Activated T-helper 17 cell treated with anti-CD3 and anti-CD28 coated beads, Interleukin-2, amount 50 U/mL, for 72 hours (primary cell): Measurements from ENCODE around the gene DNTT. TPM values are rescaled to one million over a fixed set of nuclear protein-coding genes. Genes with fewer than 3 reads are reported as not detected.

Source experiments
- ATAC-seq: fragments of 150-1000 bp; cut with Tn5 transposase; replicated peaks from 2 replicates; pipeline ENCODE4 v1.10.0; 2021; ENCODE audit warnings: mild to moderate bottlenecking, moderate library complexity
- H3K27ac Mint-ChIP-seq: one replicate; pipeline ENCODE4 v1.8.0; 2022; ENCODE audit warnings: mixed read lengths
- H3K27me3 Mint-ChIP-seq: one replicate; pipeline ENCODE4 v1.8.0; 2022; ENCODE audit warnings: mixed read lengths
- H3K36me3 Mint-ChIP-seq: one replicate; pipeline ENCODE4 v1.8.0; 2022; ENCODE audit warnings: low read depth, mild to moderate bottlenecking, mixed read lengths
- H3K4me1 Mint-ChIP-seq: one replicate; pipeline ENCODE4 v1.8.0; 2022; ENCODE audit warnings: mixed read lengths
- H3K4me3 Mint-ChIP-seq: one replicate; pipeline ENCODE4 v1.8.0; 2022; ENCODE audit warnings: mild to moderate bottlenecking, mixed read lengths
- H3K9me3 Mint-ChIP-seq: one replicate; pipeline ENCODE4 v1.8.0; 2022; ENCODE audit warnings: mixed read lengths
- total RNA-seq, 2 donors: library from RNA; stranded (reverse); gene quantifications; one replicate each; pipeline ENCODE4 v1.2.3, GENCODE V29; 2022

Gene DNTT
- total RNA-seq, 2 donors from 2014 or later, result not detected

GRCh38 chr10:96337106-96337505 lies 32.9 kb downstream of the DNTT start:
- H3K4me1 Mint-ChIP-seq, result peaks cover 10% of the 10 kb centered on the region
- no peak for ATAC-seq
- no peaks in the 10 kb centered on the region for H3K36me3 Mint-ChIP-seq
- peaks cover 17% of the 10 kb centered on the region for H3K27me3 Mint-ChIP-seq
- H3K27ac Mint-ChIP-seq, result no peak overlapping the region
- H3K4me3 Mint-ChIP-seq, result no peak overlapping the region
- no peaks in the 10 kb centered on the region for H3K9me3 Mint-ChIP-seq

GRCh38 chr10:96338279-96338925 lies 34.2 kb downstream of the DNTT start:
- Mint-ChIP-seq H3K27me3 (peaks cover 17% of the 10 kb centered on the region), H3K4me1 (peaks cover 9% of the 10 kb centered on the region), H3K9me3 (no peaks in the 10 kb centered on the region), H3K36me3 (no peaks in the 10 kb centered on the region), H3K27ac (no peak overlapping the region), H3K4me3 (no peak overlapping the region)
- no peak for ATAC-seq

- no peaks in the 10 kb centered on the region for H3K36me3 Mint-ChIP-seq
- no peak overlapping the region for H3K27ac Mint-ChIP-seq
- peaks cover 12% of the 10 kb centered on the region for H3K27me3 Mint-ChIP-seq
- no peaks in the 10 kb centered on the region for H3K9me3 Mint-ChIP-seq
- H3K4me3 Mint-ChIP-seq, result no peak overlapping the region
- H3K4me1 Mint-ChIP-seq, result peaks cover 4% of the 10 kb centered on the region
- no peak for ATAC-seq
These were observed 35.1 kb downstream of the DNTT start for GRCh38 chr10:96339383-96339782.

GRCh38 chr10:96339956-96340904 lies 36.0 kb downstream of the DNTT start:
- no peaks in the 10 kb centered on the region for H3K9me3 Mint-ChIP-seq
- H3K27ac Mint-ChIP-seq, result no peak overlapping the region
- peak; percentile 65 for ATAC-seq
- H3K4me3 Mint-ChIP-seq, result no peak overlapping the region
- peaks cover 10% of the 10 kb centered on the region for H3K27me3 Mint-ChIP-seq
- no peaks in the 10 kb centered on the region for H3K36me3 Mint-ChIP-seq
- peaks cover 4% of the 10 kb centered on the region for H3K4me1 Mint-ChIP-seq

- Mint-ChIP-seq H3K27me3 (peaks cover 17% of the 10 kb centered on the region), H3K27ac (no peak overlapping the region), H3K36me3 (no peaks in the 10 kb centered on the region), H3K4me3 (no peak overlapping the region), H3K4me1 (peaks cover 4% of the 10 kb centered on the region), H3K9me3 (peaks cover 7% of the 10 kb centered on the region)
- ATAC-seq, result peak; percentile 91
These were observed 37.3 kb downstream of the DNTT start for GRCh38 chr10:96341219-96342182.

GRCh38 chr10:96342402-96342801 lies 38.2 kb downstream of the DNTT start:
- Mint-ChIP-seq H3K27me3 (peaks cover 17% of the 10 kb centered on the region), H3K4me3 (no peak overlapping the region), H3K4me1 (peaks cover 4% of the 10 kb centered on the region), H3K9me3 (peaks cover 7% of the 10 kb centered on the region), H3K36me3 (no peaks in the 10 kb centered on the region), H3K27ac (no peak overlapping the region)
- ATAC-seq, result no peak

GRCh38 chr10:96344178-96344577 lies 39.9 kb downstream of the DNTT start:
- H3K27ac Mint-ChIP-seq, result no peak overlapping the region
- H3K27me3 Mint-ChIP-seq, result peaks cover 17% of the 10 kb centered on the region
- no peaks in the 10 kb centered on the region for H3K36me3 Mint-ChIP-seq
- peaks cover 7% of the 10 kb centered on the region for H3K9me3 Mint-ChIP-seq
- ATAC-seq, result no peak
- no peak overlapping the region for H3K4me3 Mint-ChIP-seq
- peaks cover 4% of the 10 kb centered on the region for H3K4me1 Mint-ChIP-seq

GRCh38 chr10:96345222-96345621 lies 41.0 kb downstream of the DNTT start:
- H3K27ac Mint-ChIP-seq, result no peak overlapping the region
- H3K4me1 Mint-ChIP-seq, result peaks cover 4% of the 10 kb centered on the region
- H3K9me3 Mint-ChIP-seq, result peaks cover 7% of the 10 kb centered on the region
- no peak for ATAC-seq
- H3K36me3 Mint-ChIP-seq, result no peaks in the 10 kb centered on the region
- H3K4me3 Mint-ChIP-seq, result no peak overlapping the region
- H3K27me3 Mint-ChIP-seq, result peaks cover 24% of the 10 kb centered on the region

GRCh38 chr10:96346295-96346694 lies 42.1 kb downstream of the DNTT start:
- peaks cover 24% of the 10 kb centered on the region for H3K27me3 Mint-ChIP-seq
- H3K4me3 Mint-ChIP-seq, result no peak overlapping the region
- peaks cover 3% of the 10 kb centered on the region for H3K4me1 Mint-ChIP-seq
- ATAC-seq, result no peak
- no peak overlapping the region for H3K27ac Mint-ChIP-seq
- peaks cover 7% of the 10 kb centered on the region for H3K9me3 Mint-ChIP-seq
- no peaks in the 10 kb centered on the region for H3K36me3 Mint-ChIP-seq

GRCh38 chr10:96352027-96352426 lies 47.8 kb downstream of the DNTT start:
- ATAC-seq, result no peak
- H3K27me3 Mint-ChIP-seq, result peaks cover 22% of the 10 kb centered on the region
- H3K4me1 Mint-ChIP-seq, result no peaks in the 10 kb centered on the region
- no peaks in the 10 kb centered on the region for H3K36me3 Mint-ChIP-seq
- H3K4me3 Mint-ChIP-seq, result no peak overlapping the region
- no peak overlapping the region for H3K27ac Mint-ChIP-seq
- no peaks in the 10 kb centered on the region for H3K9me3 Mint-ChIP-seq

- no peak overlapping the region for H3K4me3 Mint-ChIP-seq
- H3K27ac Mint-ChIP-seq, result no peak overlapping the region
- H3K4me1 Mint-ChIP-seq, result no peaks in the 10 kb centered on the region
- no peaks in the 10 kb centered on the region for H3K9me3 Mint-ChIP-seq
- no peak for ATAC-seq
- H3K27me3 Mint-ChIP-seq, result peaks cover 25% of the 10 kb centered on the region
- H3K36me3 Mint-ChIP-seq, result no peaks in the 10 kb centered on the region
These were observed 48.3 kb downstream of the DNTT start for GRCh38 chr10:96352582-96352981.

GRCh38 chr10:96357038-96357620 lies 52.9 kb downstream of the DNTT start:
- ATAC-seq, result no peak
- H3K4me3 Mint-ChIP-seq, result no peak overlapping the region
- no peaks in the 10 kb centered on the region for H3K9me3 Mint-ChIP-seq
- H3K4me1 Mint-ChIP-seq, result no peaks in the 10 kb centered on the region
- H3K27me3 Mint-ChIP-seq, result peaks cover 33% of the 10 kb centered on the region
- no peak overlapping the region for H3K27ac Mint-ChIP-seq
- H3K36me3 Mint-ChIP-seq, result no peaks in the 10 kb centered on the region

GRCh38 chr10:96358851-96359540 lies 54.8 kb downstream of the DNTT start, which contains the start of gene OPALIN:
OPALIN (minus strand) TSS chr10:96359002; CDS start chr10:96358896, 106 bp downstream.
- peaks cover 28% of the 10 kb centered on the region for H3K27me3 Mint-ChIP-seq
- H3K9me3 Mint-ChIP-seq, result no peaks in the 10 kb centered on the region
- no peak within 1 kb of the TSS for H3K27ac Mint-ChIP-seq
- no peak within 1 kb of the TSS for H3K4me3 Mint-ChIP-seq
- H3K4me1 Mint-ChIP-seq, result no peaks in the 10 kb centered on the region
- no peak for ATAC-seq
- no peaks in the 10 kb centered on the region for H3K36me3 Mint-ChIP-seq
